HG03280 (cell line): ENCODE results near the gene ATRIP.
"Not testable (repeated sequence)": the region's sequence is repeated elsewhere in the genome, so short reads cannot be mapped to it uniquely, and the experiment has no call there.

ENCODE experiments used
- ATAC-seq: cut with Tn5 transposase; IDR thresholded peaks from one replicate; pipeline ENCODE4 v1.9.1; 2021; ENCODE audit warnings: mild to moderate bottlenecking, moderate library complexity; ENCODE audit not compliant: unreplicated experiment

The ATRIP gene

DNA sequence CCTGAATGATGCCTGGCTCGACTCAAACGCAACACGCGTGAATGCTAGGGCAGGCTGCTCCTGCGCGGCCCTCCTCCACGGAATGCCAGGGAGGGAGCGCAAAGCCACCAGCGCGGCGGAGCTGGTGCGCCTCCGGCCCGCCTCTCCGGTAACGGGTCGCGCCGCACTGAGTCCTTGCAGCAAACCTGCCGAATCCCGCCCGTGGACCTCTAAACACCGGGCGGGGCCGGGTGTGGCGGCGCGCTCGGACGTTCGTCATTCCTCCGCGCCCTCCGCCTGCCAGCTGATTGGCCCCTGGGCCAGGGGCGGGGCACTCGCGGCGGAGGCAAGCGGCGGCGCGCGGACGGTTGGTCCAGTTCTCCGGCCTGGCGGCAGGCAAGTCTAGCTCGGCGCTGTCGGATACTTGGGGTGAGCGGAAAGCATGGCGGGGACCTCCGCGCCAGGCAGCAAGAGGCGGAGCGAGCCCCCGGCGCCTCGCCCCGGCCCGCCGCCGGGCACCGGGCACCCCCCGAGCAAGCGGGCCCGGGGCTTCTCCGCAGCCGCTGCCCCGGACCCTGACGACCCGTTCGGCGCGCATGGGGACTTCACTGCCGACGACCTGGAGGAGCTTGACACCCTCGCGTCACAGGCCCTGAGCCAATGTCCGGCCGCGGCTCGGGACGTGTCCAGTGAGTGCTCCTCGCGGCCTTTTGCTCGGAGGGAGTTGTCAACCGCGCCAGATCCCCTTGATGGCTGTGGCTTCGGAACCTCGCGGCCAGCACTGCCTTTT lies at the start of gene ATRIP:
ATRIP (plus strand) TSS at position 313 of the 769 bp plus-strand sequence; CDS start at position 422, 109 bp downstream.
- ATAC-seq: peak; percentile 91

DNA sequence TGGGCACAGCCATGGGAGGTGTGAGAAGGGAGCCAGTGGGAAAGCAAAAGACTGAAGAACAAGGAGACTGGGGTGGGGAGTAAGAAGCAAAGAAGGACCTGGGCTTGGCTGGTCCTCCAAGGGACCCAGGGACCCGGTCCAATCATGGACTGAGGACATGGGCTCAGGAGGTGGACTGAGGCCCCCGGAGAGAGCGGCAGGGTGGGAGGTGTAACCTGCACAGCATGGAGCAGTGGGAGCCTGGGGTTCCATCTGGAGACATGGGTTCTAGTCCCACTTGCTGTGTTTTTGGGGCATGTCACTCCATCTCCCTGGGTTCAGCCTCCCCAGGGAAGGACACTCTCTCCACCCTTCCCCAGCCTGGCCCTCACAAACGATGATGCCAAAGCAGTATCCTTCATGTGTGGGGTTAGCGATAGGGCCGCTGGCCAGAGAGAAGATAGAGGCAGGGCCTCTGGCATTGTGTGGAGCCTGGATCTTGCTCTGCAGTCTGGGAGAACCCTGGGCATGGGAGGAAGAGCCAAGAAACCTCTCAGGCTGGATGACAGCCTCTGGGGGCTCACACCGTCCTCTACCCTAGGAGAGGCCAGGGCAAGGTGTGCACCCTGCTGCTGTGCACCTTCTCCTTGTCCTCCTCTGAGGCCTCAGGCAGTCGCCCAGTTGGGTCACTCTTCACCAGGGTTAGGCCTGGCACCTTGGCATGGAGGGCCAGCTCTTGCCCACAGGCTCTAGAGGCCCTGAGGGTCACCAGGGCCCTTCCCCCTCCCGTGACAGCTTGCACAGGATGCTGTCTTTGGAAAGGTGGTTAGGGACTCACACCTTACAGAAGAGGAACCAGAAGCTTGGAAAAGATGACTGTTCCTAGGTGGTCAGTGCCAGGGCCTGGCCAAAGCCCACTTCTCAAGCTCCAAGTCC lies 48.5 kb upstream of the ATRIP start:
- ATAC-seq: no peak

DNA sequence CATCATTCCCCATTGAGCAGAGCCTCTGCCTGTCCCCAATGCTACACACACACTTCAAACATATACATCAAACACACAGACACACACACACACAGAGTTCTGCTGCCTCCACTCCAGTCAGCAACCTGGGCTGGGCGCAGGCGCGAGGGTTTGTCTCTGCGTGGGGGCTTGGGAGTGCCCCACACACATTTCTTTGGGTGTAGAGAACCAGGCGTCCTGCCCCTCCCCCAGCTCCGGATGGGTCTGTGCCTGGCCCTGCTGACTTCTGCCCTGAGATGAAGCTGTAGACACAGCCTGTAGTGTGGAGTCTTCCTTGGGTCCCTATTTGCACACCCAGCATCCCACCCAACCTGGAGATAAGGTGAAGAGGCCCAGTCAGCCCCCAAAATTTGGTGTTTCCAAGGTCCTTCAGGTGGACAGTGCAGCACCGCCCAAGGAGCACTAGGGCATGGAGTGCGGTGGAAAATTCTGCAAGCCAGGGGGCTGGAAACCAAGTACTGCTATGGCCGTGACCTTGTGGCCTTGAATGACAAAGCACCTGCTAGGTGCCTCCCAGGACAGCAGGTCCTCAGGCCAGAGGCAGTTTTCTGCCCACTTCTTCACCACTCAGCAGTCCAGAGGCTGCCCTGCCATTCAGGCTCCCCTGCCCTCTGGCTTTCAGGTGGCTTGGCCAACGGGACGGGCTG lies 47.7 kb upstream of the ATRIP start:
- no peak for ATAC-seq

DNA sequence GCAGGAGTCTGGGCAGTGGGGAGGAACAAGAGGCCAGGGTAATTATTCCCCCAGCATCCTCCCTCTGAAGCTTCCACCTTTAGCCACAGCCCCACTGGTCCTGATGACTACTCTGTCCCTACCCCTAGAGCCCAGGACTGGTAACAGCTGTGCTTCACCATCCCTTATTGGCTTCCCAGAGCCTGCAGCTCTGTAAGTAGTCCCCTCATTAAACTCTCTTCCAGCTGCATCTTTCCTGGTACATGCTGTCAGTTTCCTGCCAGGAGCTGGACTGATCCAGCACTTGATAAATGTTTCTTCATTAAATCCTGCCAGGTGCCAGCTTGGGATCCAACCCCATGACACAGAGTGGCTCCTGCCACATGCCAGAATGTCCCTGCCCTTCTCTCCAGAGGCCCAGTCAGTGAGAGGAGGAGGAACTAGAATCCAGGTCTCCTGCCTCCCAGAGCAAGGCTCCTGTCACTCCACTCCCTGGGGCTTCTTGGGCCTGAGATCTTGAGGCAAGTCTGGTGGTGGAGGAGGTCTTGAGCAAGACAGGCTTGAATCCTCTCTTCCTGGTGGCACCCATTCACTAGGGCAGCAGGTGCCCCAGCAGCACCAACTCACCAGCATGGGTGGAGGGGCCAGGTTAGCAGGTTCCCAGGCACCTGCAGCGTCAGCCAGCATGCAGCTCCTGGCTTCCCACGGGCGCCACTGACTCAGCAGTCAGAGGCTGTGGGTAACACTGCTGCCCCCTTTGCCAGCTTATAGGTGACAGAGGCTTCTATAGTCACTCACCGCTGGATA lies 47.0 kb upstream of the ATRIP start:
- no peak for ATAC-seq

DNA sequence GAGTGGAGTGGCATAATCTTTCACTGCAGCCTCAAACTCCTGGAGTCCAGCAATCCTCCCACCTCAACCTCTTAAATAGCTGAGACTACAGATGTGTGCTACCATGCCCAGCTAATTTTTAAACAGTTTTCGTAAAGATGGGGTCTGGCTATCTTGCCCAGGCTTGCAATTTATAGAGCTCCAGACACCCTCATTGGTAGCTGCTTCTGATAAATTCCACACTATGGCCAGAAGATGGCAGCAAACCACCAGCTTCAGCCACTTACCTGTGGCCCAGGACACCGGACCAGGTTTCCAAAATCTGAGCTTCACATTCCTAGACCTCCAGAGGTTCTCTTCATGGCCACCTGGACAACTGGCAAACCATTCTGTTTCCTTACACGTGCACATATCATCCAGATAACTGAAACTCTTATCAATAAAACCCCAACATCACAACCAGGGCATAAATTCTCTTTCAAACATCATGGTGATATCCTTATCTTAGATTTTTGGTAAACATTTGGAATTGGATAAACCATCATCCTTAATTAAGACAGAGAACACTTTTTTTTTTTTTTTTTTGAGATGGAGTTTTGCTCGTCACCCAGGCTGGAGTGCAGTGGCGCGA lies 45.6 kb upstream of the ATRIP start:
- no peak for ATAC-seq

DNA sequence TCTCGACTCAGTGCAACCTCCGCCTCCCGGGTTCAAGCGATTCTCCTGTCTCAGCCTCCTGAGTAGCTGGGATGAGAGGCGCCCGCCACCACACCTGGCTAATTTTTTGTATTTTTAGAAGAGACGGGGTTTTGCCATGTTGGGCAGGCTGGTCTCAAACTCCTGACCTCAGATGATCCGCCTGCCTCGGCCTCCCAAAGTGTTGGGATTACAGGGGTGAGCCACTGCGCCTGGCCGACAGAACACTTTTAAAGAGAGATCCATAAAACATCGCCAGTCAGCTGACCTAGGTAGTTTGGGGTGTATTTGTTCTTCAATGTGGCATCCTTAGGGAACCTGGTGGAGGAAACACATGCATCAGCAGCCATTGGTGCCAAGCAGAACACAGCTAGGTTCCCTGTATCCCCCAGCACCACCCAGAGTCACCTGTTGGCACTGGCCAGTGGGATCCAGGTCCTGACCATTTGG lies 45.1 kb upstream of the ATRIP start:
- ATAC-seq: not testable (repeated sequence)

DNA sequence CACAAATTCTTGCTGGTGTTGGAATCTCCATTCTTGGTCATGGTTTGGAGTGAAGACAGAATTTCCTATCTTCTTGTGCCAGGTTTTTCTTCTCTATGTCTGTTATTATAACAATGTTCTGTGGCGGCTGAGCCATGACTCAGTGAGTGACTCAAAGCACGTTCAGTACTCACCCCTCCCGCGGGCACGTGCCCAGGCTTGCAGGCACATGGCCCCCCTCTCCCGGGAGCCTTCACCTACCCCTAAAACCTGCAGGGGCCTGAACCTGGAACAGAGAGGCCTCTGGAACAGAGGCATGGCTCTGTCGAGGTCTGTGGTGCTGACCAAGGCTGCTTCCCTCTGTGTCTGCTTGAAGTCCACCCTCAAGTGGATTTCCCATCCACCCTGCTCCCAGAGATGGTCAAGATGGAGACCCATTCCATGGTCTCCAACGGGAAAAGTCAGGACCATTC lies 44.2 kb upstream of the ATRIP start:
- no peak for ATAC-seq

DNA sequence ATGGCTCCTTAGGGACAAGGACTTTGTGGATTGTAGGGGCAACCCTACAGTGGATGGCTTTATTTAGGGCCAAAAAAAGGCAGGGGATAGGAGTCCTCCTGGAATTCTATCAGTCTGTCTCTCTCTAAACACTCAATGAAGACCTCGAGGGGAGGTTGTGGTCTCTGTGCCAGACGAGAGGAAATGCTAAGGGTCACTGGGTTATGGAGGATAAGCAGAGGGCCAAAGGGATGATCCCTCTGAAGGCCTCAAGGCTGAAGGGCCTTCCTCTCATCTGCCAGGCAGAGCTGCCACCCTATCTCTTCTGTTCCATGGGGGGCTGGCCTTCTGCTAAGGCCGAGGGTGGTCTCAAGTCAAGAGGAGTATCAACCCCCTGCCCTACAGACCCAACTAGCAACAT lies 43.6 kb upstream of the ATRIP start:
- no peak for ATAC-seq

DNA sequence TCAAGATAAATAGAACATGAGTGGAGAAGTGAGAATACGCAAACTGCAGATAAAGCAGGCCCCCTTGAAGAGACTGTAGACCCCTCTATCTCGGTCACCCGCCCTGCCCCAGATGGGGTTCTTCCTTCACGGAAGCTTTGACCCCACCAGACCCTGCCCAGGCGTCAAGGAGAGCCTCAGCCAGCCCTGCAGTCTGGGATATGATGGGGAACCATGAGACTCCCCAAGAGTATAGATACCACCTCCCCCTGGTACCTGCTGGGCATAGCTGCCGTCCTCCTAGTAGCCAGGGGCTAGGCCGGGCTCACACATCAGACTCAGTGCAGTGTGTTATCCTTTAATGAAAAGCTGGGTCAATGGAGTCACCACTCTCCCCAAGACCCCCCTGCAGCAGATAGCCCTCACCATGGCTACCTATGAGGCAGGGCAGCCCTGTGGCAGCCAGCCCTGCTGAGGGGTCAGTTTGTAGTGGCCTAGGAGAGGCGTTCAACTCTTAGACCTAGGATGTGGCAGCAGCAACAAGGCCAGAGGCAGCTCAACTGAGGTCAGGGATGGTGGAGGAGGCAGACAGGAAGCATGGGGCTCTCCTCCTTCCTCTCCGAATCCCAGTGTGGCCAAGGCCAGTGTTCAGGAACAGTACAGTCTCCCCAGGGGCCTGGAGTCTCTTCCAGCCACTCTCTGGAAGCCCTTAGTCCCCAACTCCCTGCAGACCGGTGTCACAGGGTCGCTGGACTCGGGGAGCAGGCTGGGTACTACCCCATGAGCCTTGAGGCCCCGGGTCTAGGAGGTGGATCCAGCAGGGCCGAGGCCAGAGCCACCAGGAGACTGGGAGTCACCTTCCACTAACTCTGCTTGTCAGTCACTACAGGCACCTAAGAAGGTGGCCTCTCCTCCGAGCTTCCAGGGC lies 42.8 kb upstream of the ATRIP start:
- ATAC-seq: no peak

DNA sequence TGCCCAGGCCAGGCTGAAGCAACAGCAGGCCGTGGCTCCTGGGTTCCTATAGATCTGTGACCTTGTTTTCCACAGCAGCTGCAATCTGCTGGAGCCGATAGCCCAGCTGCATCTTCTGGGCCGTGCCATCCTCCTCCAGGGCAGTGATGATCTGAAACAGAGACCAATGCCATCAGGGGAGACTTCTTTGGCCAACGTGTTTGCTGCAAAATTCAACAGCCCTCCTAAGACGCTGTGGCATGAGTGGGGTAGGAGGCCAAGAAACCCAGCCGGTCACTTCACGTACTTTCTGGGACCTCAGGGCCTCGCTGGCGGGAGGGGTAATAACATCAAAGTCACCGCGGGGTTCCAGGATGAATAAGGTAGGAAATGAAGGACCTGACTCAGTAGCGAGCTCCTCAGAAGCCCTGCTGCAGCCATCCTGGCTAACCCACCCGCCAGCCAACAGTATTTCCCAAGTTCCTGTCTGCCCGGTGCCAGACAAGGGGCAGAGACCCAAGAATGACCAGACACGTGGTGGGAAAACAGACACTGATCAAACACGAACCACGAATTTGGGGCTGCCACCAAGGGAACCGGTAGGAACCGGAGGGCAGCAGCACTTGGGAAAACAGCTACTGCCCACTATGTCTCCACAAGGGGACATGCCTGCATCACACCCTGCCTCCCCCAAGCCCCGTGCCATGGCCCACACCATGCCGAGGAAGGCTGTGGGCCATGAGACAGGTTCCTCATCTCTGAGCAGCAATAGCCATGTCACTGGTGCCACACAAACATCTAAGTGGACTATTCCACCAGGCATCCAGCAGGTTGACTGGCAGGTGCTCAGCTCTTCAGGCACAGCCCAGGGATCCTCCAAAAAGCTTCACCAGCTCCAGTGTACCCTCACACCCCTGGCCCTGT lies 41.8 kb upstream of the ATRIP start:
- no peak for ATAC-seq

DNA sequence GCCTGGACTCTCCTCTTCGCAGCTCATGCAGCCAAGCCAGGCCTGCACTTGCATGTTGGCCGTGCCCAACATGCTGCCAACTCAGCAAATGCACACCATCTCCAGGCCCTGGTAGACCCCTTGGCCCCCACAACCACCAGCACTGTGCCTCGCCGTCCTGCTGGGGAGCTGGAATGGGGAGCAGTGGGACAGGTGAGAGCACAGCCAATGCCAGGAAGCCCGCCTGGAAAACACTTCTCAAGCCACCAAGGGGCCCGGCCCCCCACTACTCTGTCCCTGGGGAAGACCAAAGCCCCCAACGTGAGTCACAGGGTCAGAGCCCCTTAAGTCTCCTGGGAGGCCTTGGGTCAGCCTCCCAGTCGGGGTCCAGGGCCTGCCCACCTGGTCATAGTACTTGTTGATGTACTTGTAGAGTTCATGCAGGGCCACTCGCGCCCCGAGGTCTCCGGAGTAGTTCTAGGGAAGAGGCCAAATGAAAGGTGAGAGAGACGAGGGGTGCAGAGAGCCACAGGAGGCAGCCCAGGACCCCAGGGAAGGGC lies 41.1 kb upstream of the ATRIP start:
- no peak for ATAC-seq

DNA sequence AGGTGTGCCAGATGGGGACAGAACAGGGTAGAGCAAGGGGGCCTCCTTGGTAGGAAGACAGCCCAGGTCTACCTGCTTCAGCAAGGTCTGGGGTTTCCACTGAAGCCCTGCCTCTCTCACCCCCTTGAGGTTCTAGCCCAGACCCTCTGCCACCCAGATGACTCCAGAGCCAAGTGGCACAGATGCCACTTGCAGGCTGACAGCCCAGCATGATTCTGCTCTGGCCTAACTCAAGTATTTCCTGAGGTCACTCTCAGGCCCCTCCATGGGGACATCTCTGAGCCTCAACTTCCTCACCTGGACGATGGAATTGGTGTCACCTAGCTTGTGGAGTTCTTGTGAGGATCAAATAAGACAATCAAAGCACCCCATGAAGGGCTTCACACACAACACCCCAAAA lies 40.6 kb upstream of the ATRIP start:
- ATAC-seq: no peak

DNA sequence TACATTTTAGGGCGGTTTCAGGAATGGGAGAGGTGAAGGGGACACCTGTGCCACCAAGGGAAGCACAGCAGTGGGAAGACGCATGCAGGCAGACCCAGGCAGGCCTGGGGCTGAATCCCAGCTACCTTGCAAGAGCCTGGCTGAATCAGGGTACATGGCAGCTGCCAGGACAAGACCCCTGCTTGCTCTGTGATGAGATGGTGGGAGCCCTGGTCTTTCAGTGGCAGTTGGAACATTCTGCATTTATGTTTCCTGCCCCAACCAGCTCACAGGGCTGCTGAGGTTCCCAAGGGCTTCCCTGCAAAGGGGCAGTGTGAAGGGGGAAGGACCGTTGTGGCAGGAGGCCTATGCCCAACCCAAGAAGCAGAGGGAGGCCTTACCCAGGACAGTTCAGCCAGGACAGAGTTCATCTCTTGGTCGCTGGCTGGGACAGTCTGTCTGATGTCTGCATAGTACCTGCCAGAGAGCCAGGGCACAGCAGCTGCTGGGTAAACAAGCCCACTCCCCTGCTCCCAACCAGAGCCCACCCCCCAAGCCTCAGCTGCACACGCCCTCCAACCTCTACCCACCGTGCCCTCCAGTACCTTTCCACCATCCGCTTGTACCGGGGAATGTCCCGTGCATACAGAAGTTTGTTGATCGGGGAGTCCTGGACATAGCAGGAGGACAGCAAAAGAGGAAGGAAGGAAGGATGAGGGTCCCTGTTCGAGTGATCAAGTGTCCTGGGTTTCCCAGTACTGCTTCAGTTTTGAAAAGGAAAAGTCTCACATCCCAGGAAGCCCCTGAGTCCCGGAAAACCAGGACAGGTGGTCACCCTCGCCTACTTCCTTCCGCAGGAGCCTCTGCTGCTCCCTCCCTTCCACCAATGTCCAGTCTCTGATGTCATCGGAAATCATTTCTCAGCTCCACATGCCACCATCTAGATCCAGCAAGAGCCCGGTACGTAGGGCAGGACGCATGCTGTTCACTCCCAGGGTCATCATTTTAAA lies 39.8 kb upstream of the ATRIP start:
- no peak for ATAC-seq

DNA sequence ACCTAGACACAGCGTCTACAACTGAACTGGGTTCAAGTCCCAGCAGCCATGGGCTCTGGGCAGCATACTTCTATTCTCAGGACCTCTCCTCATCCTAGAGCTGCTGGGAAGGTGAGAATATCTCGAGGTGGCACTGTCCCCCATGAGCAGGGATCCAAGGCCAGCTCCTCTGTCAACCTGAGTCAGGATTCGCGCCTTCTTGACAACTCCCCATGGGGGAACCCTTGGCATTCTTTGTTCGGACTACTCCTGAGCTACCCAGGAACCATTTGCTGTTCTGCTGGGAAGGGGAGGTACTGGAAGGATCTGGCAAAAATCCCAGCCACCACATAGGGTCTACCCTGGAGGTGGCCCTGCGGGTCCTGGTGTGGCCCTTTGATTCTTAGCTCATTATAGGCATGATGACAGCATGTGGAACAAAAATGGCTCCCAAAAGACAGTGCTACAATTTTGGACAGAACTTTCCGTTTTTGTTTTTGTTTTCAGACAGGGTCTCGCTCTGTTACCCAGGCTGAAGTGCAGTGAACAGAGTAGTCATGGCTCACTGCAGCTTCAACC lies 38.9 kb upstream of the ATRIP start:
- ATAC-seq: no peak

DNA sequence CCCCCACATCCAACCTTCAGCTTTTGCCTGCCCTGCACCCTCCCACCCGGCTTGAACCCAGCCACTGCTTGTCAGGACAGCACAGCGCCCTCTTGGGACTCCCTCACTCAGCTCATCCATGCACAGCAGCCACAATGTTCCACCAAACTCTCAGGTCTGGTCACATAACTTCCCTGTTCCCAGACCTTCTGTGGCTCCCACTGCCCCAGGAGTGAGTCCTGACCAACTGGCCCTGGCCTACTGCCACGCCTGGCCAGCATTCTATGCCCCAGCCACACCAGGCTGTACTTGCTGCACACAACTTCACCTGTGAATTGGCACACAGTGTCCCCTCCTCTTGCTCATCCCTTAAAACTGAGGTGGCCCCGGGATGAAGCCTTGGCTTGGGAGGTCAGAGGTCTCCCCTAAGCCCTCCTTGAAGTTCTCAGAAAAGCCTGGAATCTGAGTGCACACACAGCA lies 37.7 kb upstream of the ATRIP start:
- no peak for ATAC-seq
